ENCODE data around the gene QPCT. TPM values are rescaled to one million over a fixed set of nuclear protein-coding genes. Genes with fewer than 3 reads are reported as not detected.

Gene QPCT
- total RNA-seq, 1 experiment from 2014 or later: not detected

DNA sequence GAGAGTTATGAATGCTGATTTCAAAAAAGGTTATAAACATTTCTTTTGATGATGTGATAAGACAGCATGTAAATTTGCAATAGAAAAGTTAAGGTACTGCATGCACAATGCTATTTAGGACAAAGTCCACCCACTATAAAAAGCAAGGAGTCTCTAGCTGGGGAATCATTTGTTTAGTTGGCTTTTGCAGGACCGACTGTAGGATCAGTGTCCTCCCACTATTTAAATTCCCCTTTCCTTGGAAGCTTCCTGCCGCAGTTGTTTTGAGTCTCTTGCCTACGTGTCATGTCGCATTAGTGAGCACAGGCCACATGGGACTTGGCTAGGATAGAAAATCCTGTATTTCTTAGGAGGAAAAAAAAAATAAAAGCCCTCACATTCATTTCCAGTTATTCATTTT is 13.1 kb downstream of the QPCT start:
- Histone ChIP-seq H3K79me2 (ENCODE audit: insufficient read depth, low read length) (no peaks in the 10 kb centered on the region), H4K20me1 (ENCODE audit: control insufficient read depth, insufficient read depth, insufficient read length) (no peaks in the 10 kb centered on the region), H3K56ac (ENCODE audit: insufficient read length, low read depth, low read length) (no peak overlapping the region), H3K18ac (ENCODE audit: insufficient read length, low read depth, low read length) (no peak overlapping the region), H2AK5ac (ENCODE audit: insufficient read length, low read length) (no peak overlapping the region), H2BK15ac (ENCODE audit: low read depth, low read length) (no peak overlapping the region), H3K27me3 (ENCODE audit: insufficient read depth, low read length) (no peaks in the 10 kb centered on the region), H4K5ac (ENCODE audit: insufficient read length, low read depth, low read length) (no peak overlapping the region), H3K79me1 (ENCODE audit: insufficient read depth, low read depth, low read length, poor library complexity, severe bottlenecking) (no peaks in the 10 kb centered on the region), H3K9me3 (ENCODE audit: control insufficient read depth, low read depth, low read length) (no peaks in the 10 kb centered on the region), H2BK120ac (ENCODE audit: low read depth, low read length, poor library complexity, severe bottlenecking) (no peak overlapping the region), H3K9ac (ENCODE audit: extremely low read depth, insufficient read length, low read length) (no peak overlapping the region), H3K27ac (ENCODE audit: insufficient read length, low read depth, low read length) (no peak overlapping the region), H3K14ac (ENCODE audit: insufficient read depth, low read length) (no peak overlapping the region), H3K4me1 (ENCODE audit: insufficient read depth, low read length) (no peaks in the 10 kb centered on the region), H4K8ac (replicated peaks; ENCODE audit: insufficient read length, low read depth, low read length) (no peak overlapping the region), H3K23me2 (ENCODE audit: insufficient read length, low read depth, low read length, poor library complexity, severe bottlenecking) (no peaks in the 10 kb centered on the region), H2BK20ac (ENCODE audit: low read depth, low read length, poor library complexity, severe bottlenecking) (no peak overlapping the region), H3K4me2 (ENCODE audit: insufficient read depth, insufficient read length, low read length) (no peak overlapping the region), H2AFZ (ENCODE audit: low read length) (no peak overlapping the region), H3T11ph (ENCODE audit: low read length) (no peak overlapping the region), H3K23ac (ENCODE audit: insufficient read length, low read depth, low read length) (no peak overlapping the region), H2BK5ac (ENCODE audit: insufficient read length, low read length) (no peak overlapping the region), H4K91ac (ENCODE audit: insufficient read length, low read depth, low read length) (no peak overlapping the region), H2BK12ac (ENCODE audit: insufficient read length, low read depth, low read length) (no peak overlapping the region), H3K4ac (ENCODE audit: low read depth, low read length) (no peak overlapping the region)
- Mint-ChIP-seq H3K4me3 (no peak overlapping the region), H3K4me1 (peaks cover 4 to 6% of the 10 kb centered on the region in 2 experiments), H3K9me3 (no peaks in the 10 kb centered on the region), H3K27ac (no peak overlapping the region), H3K36me3 (ENCODE audit: insufficient read depth in 1 of 3, low read depth in 3 of 3) (no peaks in the 10 kb centered on the region), H3K27me3 (ENCODE audit: low read depth) (no peaks in the 10 kb centered on the region)
- TF ChIP-seq, protein P1, sequence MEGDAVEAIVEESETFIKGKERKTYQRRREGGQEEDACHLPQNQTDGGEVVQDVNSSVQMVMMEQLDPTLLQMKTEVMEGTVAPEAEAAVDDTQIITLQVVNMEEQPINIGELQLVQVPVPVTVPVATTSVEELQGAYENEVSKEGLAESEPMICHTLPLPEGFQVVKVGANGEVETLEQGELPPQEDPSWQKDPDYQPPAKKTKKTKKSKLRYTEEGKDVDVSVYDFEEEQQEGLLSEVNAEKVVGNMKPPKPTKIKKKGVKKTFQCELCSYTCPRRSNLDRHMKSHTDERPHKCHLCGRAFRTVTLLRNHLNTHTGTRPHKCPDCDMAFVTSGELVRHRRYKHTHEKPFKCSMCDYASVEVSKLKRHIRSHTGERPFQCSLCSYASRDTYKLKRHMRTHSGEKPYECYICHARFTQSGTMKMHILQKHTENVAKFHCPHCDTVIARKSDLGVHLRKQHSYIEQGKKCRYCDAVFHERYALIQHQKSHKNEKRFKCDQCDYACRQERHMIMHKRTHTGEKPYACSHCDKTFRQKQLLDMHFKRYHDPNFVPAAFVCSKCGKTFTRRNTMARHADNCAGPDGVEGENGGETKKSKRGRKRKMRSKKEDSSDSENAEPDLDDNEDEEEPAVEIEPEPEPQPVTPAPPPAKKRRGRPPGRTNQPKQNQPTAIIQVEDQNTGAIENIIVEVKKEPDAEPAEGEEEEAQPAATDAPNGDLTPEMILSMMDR (conservative IDR thresholded peaks at IDR 0.05): no peak
- DNase-seq: no peak
- WGBS (ENCODE audit: extremely low coverage, insufficient read length, low lambda C conversion rate): no CpG with 5 or more reads among the region's 4 CpGs

Measured in H9 (cell line).